ENCODE results near the gene ANO3.
"Not testable (repeated sequence)": the region's sequence is repeated elsewhere in the genome, so short reads cannot be mapped to it uniquely, and the experiment has no call there.

The ANO3 gene

GRCh38 chr11:26632691-26633159, 300.8 kb downstream of the ANO3 start:
- no peak for DNase-seq

GRCh38 chr11:26643314-26643713, 311.4 kb downstream of the ANO3 start:
- not testable (repeated sequence) for DNase-seq

- peak in 1 of 5 donors; percentile 27 for DNase-seq
These were observed 318.0 kb downstream of the ANO3 start for GRCh38 chr11:26649884-26650283.

- DNase-seq, result no peak
These were observed 320.0 kb downstream of the ANO3 start for GRCh38 chr11:26651916-26652315.

GRCh38 chr11:26655287-26655686, 323.4 kb downstream of the ANO3 start:
- DNase-seq, result no peak

GRCh38 chr11:26662916-26663315, 331.0 kb downstream of the ANO3 start:
- DNase-seq, result no peak

- no peak for DNase-seq
These were observed 333.1 kb downstream of the ANO3 start for GRCh38 chr11:26665036-26665435.

- no peak for DNase-seq
These were observed 334.0 kb downstream of the ANO3 start for GRCh38 chr11:26665946-26666345.

- DNase-seq, result no peak
These were observed 343.5 kb downstream of the ANO3 start for GRCh38 chr11:26675233-26675928.

GRCh38 chr11:26676641-26677040, 344.7 kb downstream of the ANO3 start:
- DNase-seq, result no peak

GRCh38 chr11:26677566-26677965, 345.6 kb downstream of the ANO3 start:
- no peak for DNase-seq

- no peak for DNase-seq
These were observed 355.4 kb downstream of the ANO3 start for GRCh38 chr11:26687351-26687750.

GRCh38 chr11:26688701-26689100, 356.8 kb downstream of the ANO3 start:
- DNase-seq, result no peak

GRCh38 chr11:26696330-26696729, 364.4 kb downstream of the ANO3 start:
- DNase-seq, result no peak

- DNase-seq, result no peak
These were observed 366.3 kb downstream of the ANO3 start for GRCh38 chr11:26698224-26698623.

- no peak for DNase-seq
These were observed 368.8 kb downstream of the ANO3 start for GRCh38 chr11:26700574-26701235.

- DNase-seq, result no peak
These were observed 370.5 kb downstream of the ANO3 start for GRCh38 chr11:26702406-26702805.

GRCh38 chr11:26703411-26704191, 371.7 kb downstream of the ANO3 start:
- DNase-seq, result no peak

- no peak for DNase-seq
These were observed 372.3 kb downstream of the ANO3 start for GRCh38 chr11:26704249-26704648.

GRCh38 chr11:26706181-26706580, 374.3 kb downstream of the ANO3 start:
- DNase-seq, result no peak

GRCh38 chr11:26708736-26709456, 377.0 kb downstream of the ANO3 start:
- DNase-seq, result no peak

GRCh38 chr11:26710489-26710888, 378.6 kb downstream of the ANO3 start:
- no peak for DNase-seq

GRCh38 chr11:26712497-26712896, 380.6 kb downstream of the ANO3 start:
- DNase-seq, result no peak
